HG02870 (cell line): Measurements from ENCODE around the gene ANKRD11.
"Not testable (repeated sequence)": the region's sequence is repeated elsewhere in the genome, so short reads cannot be mapped to it uniquely, and the experiment has no call there.

Experiments
- ATAC-seq: cut with Tn5 transposase; IDR thresholded peaks from one replicate; pipeline ENCODE4 v1.9.1; 2021; ENCODE audit warnings: mild to moderate bottlenecking, moderate library complexity; ENCODE audit not compliant: unreplicated experiment

The ANKRD11 gene

DNA sequence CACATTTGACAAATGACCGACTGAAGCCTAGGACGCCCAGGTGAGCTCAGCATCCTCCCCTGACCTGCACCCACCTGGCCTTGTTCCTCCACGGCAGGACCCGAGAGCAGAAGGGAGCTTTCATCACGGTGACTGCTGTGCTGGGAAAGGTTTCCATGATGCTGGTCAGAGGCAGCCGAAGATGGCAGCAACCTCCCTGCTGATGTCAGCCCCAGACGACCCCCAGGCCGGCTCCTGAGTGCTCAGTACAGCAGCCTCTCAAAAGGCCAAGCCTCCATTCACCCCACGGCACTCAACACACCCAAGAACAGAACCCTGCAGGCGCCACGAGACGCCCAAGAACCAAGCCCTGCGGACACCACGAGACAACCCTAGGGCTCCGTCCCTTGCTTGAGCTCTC is 119.8 kb downstream of the ANKRD11 start:
- no peak for ATAC-seq

DNA sequence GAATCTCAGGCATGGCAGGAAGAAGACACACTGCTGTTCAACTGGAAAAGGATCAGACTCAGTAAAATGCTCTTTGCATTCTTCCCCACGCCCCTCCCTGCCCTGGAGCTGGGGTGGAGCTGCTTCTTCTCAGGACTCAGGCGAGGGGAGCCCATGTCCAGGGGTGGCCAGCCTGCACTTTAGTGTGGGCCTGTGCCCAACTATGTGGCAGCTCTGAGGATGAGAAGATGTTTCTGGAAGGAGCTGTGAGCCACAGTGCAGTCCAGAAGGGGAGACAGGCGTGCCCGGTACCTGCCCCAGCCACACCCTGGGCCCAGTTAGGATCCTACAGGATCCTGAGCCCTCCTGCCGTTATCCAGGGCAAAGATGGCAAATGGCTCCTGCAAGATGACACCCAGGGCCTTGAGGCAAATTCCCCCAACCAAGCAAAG is 120.3 kb downstream of the ANKRD11 start:
- ATAC-seq, result no peak

DNA sequence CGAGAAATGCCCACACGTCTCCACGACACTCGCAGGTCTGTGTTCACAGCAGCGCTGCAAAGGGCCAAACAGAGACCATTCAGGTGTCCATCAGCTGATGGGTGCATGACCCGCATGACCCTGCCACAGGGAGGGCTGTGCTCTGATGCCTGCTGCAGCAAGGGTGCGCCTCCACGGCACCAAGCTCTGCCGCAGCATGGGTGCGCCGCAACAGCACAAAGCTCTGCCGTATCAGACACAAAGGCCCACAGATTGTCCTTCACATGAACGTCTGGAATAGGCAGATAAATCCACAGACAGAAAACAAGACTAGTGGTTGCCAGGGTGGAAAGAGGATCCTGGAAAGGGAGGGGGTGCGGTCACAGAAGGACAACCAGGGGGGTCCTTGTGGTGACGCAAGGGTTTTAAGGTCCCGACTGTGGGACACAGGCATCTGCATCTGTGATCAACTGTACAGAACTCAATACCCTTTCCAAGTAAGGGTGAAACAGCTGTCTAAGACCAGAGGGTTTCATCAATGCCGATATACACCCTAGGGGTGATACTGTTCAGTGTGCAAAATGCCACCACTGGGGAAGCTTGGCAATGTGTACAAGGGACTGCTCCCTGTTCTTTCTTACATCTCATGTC is 121.0 kb downstream of the ANKRD11 start:
- ATAC-seq, result no peak

DNA sequence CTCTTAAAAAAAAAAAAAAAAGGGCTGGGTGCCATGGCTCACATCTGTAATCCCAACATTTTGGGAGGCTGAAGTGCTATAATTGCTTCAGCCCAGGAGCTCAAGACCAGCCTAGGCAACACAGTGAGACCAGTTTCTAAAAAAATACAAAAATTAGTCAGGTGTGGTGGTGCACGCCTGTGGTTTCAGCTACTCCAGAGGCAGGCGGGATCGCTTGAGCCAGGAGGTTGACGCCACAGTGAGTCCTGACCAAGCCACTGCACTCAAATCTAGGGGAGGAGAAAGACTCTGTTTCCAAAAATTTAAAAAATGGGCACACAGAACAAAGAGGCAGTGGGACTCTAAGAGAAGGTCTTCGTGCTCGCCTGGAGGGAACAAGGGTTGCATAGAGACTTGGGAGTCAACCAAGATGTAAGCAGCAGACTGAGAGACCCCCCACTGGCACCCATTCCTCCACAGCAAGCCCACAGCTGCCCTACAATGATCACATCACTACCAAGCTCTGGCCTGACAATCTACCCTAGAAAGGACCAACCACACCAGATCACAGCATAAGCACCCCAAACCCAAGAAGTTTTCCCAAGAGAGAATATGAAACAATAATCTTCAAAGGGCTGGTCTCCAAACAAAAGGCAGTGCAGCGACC is 121.6 kb downstream of the ANKRD11 start:
- ATAC-seq, result no peak

DNA sequence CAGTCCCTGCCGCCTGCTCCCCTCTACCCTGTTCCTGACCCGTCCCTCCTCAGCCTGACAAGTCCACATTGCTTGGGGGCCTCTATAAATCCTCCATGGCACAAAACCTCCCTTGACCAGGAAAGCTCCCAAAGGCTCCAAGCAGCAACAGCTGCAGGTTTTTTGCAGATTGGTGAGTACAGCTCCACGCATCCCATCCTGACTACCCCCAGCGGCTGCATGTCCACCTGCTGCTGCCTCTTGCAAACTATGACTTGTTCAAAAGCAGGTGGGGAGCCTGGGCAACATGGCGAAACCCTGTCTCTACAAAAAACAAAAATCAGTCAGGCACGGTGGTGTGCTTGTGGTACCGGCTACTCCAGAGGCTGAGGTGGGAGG is 122.8 kb downstream of the ANKRD11 start:
- ATAC-seq, result no peak

DNA sequence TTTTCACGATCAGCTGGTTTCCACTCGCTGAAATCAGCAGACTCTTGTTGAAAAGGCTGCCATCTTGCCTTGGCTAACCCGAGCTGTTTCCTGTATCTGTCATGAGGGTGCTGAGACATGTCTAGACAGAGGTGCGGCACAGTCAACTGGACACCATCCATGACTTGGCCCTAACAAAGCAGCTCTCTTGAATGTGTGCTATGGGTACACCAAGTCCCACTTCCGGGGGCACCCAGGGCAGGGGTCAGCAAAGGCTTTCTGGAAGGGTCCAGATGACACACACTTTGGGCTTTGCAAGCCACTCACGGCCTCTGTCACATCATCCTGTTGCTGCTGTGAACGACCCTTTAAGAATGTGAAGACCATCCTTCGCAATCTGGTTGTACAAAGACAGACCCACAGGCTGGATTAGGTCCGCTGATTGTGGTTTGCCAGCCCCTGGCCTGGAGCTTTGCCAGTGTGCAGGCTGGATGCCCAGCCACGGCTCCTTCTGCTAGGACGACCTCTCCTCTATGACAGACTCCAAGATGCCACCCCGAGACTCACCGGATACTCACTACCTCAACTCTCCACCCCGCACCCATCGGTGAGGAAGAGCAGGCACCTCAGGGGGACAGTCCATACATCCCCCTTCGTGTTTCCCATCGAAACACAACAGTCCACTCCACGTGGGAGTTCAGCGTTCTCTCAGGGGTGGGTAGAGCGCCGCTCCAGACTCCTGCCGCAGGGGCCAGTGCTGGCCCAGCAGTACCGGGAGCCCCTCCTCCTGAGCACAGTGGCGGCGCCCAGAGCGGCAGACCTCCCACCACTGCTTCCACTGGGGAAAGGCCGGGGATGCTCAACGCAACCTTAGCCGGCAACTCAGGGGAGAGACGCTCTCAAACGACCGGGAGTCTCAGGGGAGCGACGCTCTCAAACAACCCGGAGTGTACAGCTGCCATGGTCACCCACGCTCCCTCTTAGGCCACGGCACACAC is 123.5 kb downstream of the ANKRD11 start:
- no peak for ATAC-seq

DNA sequence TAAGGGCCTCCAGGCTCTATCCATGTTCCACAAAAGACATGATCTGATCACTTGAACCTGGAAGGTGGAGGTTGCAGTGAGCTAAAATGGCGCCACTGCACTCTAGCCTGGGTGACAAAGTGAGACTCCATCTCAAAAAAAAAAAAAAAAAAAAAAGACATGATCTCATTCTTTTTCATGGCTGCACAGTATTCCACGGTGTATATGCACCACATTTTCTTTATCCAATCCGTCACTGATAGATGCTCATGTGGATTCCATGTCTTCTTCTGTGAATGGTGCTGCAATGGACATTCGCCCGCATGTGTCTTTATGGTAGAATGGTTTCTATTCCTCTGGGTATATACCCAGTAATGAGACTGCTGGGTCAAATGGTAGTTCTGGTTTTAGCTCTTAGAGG is 124.4 kb downstream of the ANKRD11 start:
- no peak for ATAC-seq

DNA sequence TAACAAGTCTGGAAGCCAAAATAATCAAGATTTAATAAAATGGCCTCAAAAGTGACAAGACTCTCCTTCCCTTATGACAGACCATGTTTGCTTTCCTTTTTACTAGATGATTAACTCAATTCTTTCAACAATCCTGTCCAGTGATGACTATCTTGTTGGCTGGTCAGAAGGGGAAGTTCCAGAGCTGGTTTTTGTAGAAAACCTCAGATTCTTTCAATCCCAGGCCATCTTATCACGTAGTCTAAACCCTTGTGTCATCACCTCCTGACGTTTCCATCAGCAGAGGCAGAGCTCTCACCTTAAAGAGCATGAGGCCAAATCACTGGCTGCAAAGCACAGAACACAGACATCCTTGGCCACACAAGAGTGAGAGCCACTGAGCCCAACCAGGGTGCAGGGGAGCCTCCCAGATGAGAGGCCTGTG is 125.3 kb downstream of the ANKRD11 start:
- ATAC-seq, result no peak

DNA sequence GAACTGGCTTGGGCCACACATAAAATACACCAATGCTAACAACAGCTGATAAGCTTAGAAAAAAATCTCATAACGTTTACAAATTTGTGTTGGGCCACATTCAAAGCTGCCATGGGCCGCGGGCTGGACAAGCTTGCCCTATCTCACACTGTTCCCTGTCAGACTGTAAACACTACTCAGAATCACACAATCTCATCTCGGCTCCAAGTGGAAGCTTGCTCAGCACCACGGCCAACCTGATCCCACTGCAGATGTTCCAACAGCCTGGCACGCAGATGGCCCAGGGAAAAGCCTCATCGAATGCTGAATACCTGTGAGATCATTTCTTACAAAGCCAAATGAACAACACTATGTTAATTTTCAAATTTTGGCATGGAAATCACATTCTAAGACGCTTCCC is 125.8 kb downstream of the ANKRD11 start:
- no peak for ATAC-seq

DNA sequence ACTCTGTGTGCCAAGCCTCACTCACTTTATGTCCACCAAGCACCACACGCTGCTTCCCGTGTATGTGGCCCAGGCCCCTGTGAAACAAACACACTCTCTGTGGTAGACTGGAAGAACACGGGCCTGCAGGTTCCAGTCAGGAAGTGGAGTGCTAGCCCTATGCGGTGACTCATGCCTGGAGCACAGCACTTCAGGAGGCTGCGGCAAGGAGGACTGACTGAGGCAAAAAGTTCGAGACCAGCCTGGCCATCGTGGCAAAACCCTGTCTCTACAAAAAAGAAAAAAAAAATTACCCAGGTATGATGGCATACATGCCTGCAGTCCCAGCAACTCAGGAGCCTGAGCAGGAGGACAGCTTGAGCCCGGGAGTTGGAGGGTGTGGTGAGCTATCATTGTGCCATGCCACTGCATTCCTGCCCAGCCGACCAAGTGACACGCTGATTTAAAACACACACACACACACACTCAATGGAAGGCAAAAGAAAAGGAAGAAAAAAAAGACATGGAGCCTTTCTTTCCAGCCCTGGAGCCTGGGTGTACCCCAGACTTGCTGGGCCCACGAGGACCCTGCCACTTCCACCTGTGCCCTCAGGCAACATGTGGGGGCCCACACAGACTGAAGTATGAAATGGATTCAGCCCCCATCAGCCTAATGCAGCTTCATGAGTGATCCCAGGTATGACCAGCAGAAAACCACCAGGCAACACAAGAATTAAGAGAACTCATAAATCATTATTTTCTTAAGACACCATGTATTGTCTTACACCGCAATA is 126.6 kb downstream of the ANKRD11 start:
- no peak for ATAC-seq

DNA sequence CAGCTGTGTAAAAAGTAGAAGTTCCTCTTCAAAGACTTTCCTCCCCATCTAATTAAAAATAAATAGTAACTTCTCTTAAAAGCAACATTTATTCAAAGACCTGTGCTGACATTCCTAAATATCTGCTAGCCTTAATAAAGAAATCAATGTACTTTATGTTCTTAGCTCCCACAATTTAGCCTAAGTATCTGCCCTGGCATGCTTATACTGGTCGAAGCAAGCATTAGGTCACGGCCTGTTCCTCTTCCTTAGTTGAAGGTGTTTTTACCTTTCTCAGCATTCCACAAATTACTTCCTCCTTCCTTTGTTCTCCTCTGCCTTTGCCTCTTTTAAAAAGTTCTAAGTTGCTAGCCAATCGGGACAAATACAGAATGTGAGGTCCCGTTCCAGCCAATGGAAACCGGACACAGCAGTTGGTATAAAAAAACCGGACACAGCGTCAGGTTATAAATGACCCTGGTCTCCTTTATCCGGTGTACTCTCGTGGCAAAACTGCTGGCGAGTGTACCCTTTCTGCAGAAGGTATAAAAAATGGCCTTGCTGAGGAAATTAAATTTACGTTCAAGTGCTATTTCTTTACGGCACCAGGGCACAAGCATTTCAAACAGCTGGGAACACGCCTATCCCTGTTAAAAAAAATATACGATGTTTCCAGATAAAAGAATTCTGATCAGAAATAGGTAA is 127.7 kb downstream of the ANKRD11 start:
- ATAC-seq, result not testable (repeated sequence)

DNA sequence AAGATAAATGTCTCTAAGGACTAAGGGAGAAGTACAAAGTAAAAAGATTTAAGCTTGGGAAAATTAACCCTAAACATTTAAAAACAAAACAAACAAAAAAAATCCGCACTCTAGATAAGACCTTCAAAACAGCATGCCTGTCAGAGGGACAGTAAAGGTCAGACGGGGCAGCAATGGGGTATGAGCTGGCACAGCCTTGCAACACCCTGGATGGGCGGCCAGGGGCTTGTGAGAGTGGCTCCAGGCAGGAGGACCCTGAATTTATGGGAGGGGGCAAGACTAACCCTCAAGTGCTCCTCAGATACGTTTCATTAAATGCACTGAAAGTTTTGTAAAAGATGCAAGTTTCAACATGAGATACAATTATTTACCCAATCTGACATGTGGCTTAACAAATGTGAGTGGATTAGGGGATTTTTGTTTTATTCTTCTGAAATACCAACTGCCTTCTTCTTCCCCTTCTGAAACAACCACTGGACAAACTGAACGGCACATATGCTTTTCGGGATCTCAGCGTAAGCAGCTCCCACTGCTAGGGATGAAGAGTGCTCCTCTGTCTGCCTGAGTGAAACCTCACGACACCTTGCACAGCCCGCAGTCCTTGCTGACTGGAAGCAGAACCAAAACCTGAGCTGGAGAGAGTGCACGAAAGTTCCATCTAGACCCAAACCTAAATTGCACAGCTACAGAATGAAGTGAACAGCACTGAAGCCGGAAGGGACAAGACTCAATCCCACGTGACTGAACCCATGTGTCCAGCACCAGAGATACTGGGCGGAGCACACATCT is 128.4 kb downstream of the ANKRD11 start:
- peak; percentile 58 for ATAC-seq

DNA sequence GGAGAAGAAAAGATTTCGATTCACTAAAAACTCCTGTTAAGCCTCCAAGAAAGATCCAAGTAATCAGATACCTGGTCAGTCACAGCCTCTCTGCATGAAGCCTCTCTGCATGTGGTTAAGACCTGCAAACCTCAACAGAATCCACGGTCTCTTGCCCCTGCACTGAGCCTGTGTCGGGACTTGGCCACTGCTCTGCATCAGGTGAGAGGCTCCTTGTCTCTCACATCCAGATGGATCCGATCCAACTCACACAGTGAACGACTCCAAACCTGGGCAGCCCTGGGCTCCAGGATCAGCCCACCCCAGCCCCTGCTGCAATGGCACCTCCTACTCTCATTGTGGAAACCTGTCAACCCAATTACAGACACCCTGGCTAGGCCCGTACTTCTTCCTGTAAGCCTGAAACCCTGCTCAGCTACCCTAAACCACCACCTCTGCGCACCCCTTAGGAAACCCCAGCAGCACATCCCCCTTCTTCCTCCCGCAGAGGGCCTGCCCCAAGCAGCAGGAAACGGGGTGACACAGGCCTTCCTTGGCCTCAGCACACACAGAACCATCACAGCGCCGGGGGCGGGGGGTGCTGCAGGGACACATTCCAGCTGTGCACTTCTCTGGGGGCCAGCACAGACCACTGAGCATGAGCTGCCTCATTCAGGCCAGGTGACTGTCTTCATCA is 129.5 kb downstream of the ANKRD11 start:
- peak; percentile 44 for ATAC-seq

DNA sequence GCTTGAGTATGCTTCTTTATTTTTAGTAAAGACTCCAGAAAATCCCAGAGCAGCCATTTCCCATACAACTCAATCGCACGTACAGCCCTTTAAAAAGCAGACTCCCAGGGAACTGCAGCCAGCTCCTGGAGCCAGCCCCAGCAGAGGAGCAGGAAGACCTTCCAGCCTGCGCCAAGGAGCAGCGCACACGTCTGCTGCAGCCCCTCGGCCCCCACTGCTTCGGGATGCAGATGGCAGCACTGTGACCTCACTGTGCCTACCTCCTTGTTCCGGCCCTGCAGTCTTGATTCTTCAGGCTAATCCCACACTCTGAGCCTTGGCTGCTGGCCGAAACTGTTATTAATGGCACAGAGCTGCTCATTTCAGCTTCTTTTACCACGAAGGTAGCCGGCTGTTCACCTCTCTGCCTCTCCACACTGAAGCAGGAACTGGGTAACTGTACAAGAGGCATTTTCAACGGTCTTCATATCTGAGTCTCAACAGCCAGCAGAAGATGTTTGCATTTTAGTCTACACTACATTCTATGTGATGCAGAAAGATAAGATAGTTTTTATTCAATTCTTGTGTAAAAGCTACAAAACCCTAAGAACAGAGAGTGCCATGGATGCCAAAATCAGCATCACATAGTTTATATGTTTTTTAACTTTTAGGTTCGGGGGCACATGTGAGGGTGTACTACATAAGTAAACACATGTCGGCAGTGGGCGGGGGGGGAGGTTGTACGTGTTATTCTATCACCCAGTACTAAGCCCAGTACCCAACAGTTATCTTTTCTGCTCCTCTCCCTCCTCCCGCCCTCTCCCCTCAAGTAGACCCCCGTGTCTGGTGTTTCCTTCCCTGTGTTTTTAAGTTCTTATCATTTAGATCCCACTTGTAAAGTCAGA is 130.9 kb downstream of the ANKRD11 start:
- ATAC-seq, result no peak

DNA sequence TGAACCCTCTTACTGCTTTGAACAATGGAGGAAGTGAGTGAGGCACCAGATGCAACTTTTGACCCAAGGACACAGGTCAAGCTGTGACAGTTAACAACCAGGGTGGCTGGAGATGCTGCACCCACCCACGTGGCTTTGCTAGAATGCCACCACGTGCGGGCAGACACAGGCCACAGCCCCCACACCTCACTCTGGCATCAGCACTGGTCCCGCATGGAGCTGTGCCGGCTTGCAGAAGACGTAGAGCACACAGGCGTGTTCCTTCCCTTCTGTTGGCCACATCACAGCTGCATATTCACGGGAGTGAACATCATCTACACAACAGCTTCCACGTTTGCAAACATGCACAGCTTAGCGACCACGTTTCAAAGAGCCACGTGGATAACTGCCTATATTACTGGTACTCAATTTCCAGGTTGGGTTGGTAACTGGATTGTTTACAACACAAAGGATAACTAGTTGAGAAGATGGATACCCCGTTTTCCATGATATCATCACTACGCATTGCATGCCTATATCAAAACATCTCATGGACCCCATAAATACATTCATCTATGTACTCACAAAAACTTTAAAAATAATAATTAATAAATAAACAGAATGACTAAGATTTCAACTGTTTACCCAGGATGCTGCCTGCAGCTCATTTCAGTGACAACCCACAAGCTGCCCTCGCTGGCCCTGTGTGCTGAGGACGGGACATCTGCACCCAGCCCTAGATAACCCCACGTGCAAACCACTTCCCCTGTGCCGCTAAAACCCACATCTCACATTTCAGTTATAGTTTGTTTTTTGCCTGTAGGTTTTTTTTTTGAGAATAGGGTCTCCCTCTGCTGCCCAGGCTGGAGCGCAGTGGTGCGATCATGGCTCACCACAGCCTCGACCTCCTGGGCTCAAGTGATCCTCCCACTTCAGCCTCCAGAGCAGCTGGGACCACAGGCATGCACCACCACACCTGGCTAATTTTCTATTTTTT is 132.0 kb downstream of the ANKRD11 start:
- ATAC-seq, result no peak

DNA sequence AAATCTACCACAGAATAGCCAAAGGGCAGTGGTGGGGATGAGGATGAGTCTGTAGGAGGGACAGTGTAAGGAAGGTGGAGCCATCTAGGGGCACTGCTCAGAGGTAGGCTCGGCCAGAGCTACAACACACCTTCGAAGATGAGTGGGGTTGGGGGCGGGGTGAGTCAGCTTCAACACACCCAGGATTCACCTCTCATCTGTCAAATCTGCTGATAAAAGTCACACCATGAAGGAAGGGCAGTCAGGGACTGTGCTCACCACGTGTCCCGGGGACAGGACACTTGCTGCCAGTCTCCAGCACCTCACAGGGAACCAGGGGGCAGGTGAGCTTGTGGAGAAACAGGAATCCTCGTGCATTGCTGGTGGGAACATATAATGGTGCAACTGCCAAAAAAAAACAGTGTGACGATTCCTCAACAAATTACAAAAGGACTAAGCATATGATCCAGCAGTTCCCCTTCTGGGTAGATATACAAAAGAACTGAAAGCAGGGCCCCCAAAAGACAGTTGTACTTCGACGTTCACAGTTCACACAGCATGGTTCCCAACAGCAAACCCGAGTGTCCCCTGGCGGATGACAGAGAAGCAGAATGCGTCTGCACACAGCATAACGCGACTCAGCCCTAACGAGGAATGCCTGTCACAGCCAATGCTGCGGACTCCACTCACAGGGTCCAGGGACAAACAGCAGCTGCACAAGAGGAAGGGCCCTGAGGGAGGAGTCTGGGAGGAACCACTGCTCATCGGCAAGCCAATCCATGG is 133.1 kb downstream of the ANKRD11 start:
- ATAC-seq, result no peak
